GM10248 (cell line): ENCODE data around the gene URB1.

Experiments
- CTCF ChIA-PET: fragments of 300-600 bp; sonication (Branson Sonifier 250); formaldehyde crosslinking; extraction: SDS; loops from one replicate; lab custom pipeline; 2021; ENCODE audit warnings: antibody characterized with exemption; lab: Yijun Ruan, JAX
- POLR2A ChIA-PET: fragments of 350-650 bp; sonication (Branson Sonifier 250); formaldehyde crosslinking; extraction: SDS; loops from one replicate; lab custom pipeline; 2020; ENCODE audit warnings: antibody characterized with exemption; lab: Yijun Ruan, JAX
- DNase-seq: peaks from one replicate; pipeline ENCODE4 v3.0.0; 2012; ENCODE audit errors: extremely low spot score
- CTCF ChIP-seq: IDR thresholded peaks from 2 replicates; pipeline ENCODE4 v1.5.1; 2012; ENCODE audit warnings: mild to moderate bottlenecking, low read depth; ENCODE audit errors: extremely low read depth, missing control alignments, control extremely low read depth

The URB1 gene

GRCh38 chr21:32386195-32386870, 6.5 kb downstream of the URB1 start:
- POLR2A ChIA-PET = interaction anchor here (0.6 kb wide), 1 partner anchor 107 kb away, joined by 5 read pairs; the partner anchor contains the start of gene MIS18A
- TF ChIP-seq CTCF = no peak

GRCh38 chr21:32383812-32384211, 9.0 kb downstream of the URB1 start:
- no peak for DNase-seq
- ChIA-PET CTCF (interaction anchor here (0.8 to 2.1 kb wide), 2 partner anchors 9 to 217 kb away, joined by 3 to 8 read pairs; no protein-coding TSS in a partner anchor), POLR2A (no interaction called here)
- no peak for TF ChIP-seq CTCF

More at GRCh38 chr21:32386195-32386870, 6.5 kb downstream of the URB1 start:
- CTCF ChIA-PET = interaction anchor here (1.3 to 1.4 kb wide), 2 partner anchors 17 to 23 kb away, joined by 3 read pairs; no protein-coding TSS in a partner anchor
- DNase-seq = no peak

- no peak for DNase-seq
- CTCF ChIA-PET = no interaction called here
- TF ChIP-seq CTCF = no peak
- POLR2A ChIA-PET = no interaction called here
These were observed 10.6 kb downstream of the URB1 start for GRCh38 chr21:32382108-32382644.

GRCh38 chr21:32381571-32381970, 11.2 kb downstream of the URB1 start:
- no peak for TF ChIP-seq CTCF
- CTCF ChIA-PET = no interaction called here
- POLR2A ChIA-PET = no interaction called here

GRCh38 chr21:32380940-32381339, 11.9 kb downstream of the URB1 start:
- no peak for TF ChIP-seq CTCF
- CTCF ChIA-PET = no interaction called here
- POLR2A ChIA-PET = no interaction called here
- no peak for DNase-seq

More at GRCh38 chr21:32381571-32381970, 11.2 kb downstream of the URB1 start:
- no peak for DNase-seq

GRCh38 chr21:32378956-32379355, 13.9 kb downstream of the URB1 start:
- ChIA-PET CTCF (no interaction called here), POLR2A (no interaction called here)
- no peak for TF ChIP-seq CTCF
- DNase-seq = no peak
